ENCODE measurements around the gene CDH23.

Gene CDH23

GRCh38 chr10:71368176-71368575, 28.5 kb upstream of the CDH23 start:
- no peak for DNase-seq (ENCODE audit: low read depth)
- TF ChIP-seq, protein P1, sequence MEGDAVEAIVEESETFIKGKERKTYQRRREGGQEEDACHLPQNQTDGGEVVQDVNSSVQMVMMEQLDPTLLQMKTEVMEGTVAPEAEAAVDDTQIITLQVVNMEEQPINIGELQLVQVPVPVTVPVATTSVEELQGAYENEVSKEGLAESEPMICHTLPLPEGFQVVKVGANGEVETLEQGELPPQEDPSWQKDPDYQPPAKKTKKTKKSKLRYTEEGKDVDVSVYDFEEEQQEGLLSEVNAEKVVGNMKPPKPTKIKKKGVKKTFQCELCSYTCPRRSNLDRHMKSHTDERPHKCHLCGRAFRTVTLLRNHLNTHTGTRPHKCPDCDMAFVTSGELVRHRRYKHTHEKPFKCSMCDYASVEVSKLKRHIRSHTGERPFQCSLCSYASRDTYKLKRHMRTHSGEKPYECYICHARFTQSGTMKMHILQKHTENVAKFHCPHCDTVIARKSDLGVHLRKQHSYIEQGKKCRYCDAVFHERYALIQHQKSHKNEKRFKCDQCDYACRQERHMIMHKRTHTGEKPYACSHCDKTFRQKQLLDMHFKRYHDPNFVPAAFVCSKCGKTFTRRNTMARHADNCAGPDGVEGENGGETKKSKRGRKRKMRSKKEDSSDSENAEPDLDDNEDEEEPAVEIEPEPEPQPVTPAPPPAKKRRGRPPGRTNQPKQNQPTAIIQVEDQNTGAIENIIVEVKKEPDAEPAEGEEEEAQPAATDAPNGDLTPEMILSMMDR (conservative IDR thresholded peaks at IDR 0.05; ENCODE audit: low read depth, low read length): no peak
- H3K4me3 ChIP-seq (ENCODE audit: low read depth, low read length): no peak overlapping the region

- H3K4me3 ChIP-seq (ENCODE audit: low read depth, low read length): no peak overlapping the region
- TF ChIP-seq, protein P1 (conservative IDR thresholded peaks at IDR 0.05; ENCODE audit: low read depth, low read length): peak; percentile 20
- DNase-seq (ENCODE audit: low read depth): no peak
These were observed 28.1 kb upstream of the CDH23 start for GRCh38 chr10:71368643-71369042.

GRCh38 chr10:71369602-71370001, 27.1 kb upstream of the CDH23 start:
- TF ChIP-seq, protein P1 (conservative IDR thresholded peaks at IDR 0.05; ENCODE audit: low read depth, low read length): no peak
- H3K4me3 ChIP-seq (ENCODE audit: low read depth, low read length): no peak overlapping the region
- DNase-seq (ENCODE audit: low read depth): no peak

GRCh38 chr10:71370031-71370430, 26.7 kb upstream of the CDH23 start:
- no peak overlapping the region for H3K4me3 ChIP-seq (ENCODE audit: low read depth, low read length)
- TF ChIP-seq, protein P1 (conservative IDR thresholded peaks at IDR 0.05; ENCODE audit: low read depth, low read length): no peak

GRCh38 chr10:71371750-71372166, 25.0 kb upstream of the CDH23 start:
- no peak overlapping the region for H3K4me3 ChIP-seq (ENCODE audit: low read depth, low read length)
- TF ChIP-seq, protein P1 (conservative IDR thresholded peaks at IDR 0.05; ENCODE audit: low read depth, low read length): no peak
- no peak for DNase-seq (ENCODE audit: low read depth)

More at GRCh38 chr10:71370031-71370430, 26.7 kb upstream of the CDH23 start:
- DNase-seq (ENCODE audit: low read depth): no peak

DNA sequence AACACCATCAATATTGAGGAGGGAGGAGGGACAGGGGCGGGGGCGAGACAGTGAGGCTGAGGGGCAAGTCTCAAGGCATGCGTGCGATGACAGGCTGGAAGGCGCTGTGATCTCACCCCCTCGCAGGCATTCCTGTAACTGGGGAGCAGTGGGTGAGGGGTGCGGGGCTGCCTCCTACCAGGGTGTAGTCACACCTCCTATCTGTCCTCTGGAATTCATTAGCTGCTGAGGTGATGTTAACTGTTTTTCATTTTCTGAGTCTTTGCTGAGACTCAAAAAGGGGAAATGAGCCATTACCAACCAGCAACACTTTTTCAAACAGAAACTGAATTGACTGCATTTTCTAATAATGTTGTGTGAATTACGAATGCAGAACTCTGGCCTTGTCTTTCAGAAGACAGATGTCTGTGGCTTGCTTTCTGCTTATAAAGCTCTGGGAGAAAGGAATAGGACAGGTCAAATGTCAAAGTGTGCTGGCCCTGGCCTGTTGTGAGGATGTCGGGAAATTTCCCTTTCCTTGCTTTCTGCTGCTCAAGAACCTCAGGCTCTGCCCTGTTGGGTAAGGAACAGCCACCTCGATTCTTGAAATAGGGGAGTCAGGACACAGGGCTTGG, 23.7 kb upstream of the CDH23 start:
- no peak for DNase-seq (ENCODE audit: low read depth)
- H3K4me3 ChIP-seq (ENCODE audit: low read depth, low read length): no peak overlapping the region
- TF ChIP-seq, protein P1 (conservative IDR thresholded peaks at IDR 0.05; ENCODE audit: low read depth, low read length): no peak

Measured in choroid plexus epithelial cell (primary cell).